SK-N-SH (cell line): ENCODE results near the gene PSAP. TPM values are rescaled to one million over a fixed set of nuclear protein-coding genes. Genes with fewer than 3 reads are reported as not detected.

Experiments used
- CTCF ChIA-PET: fragments of 300-600, 350-600 bp; formaldehyde crosslinking; extraction: SDS; loops from one replicate; lab custom pipeline; 2021; lab: Yijun Ruan, JAX
- POLR2A ChIA-PET: fragments of 350-600 bp; sonication (Branson Sonifier 250); formaldehyde crosslinking; extraction: SDS; loops from one replicate; lab custom pipeline; 2020; ENCODE audit warnings: antibody characterized with exemption, inconsistent platforms; lab: Yijun Ruan, JAX
- DNase-seq: peaks from one replicate; pipeline ENCODE4 v3.0.0; 2012
- H2AFZ ChIP-seq: fragments of 200-600 bp; sonication (generic); 2 replicates; pipeline ENCODE4 v1.8.1; 2016; ENCODE audit warnings: antibody characterized with exemption, mild to moderate bottlenecking, low read depth
- H3F3A ChIP-seq: fragments of 200-600 bp; sonication (generic); replicated peaks from 2 replicates; pipeline ENCODE3; 2016; ENCODE audit warnings: antibody characterized with exemption, mild to moderate bottlenecking; ENCODE audit not compliant: insufficient read depth
- H3K27ac ChIP-seq, 2 experiments: fragments of 200-500 bp in 1 of 2; fragments of 200-600 bp in 1 of 2; sonication (Bioruptor generic) in 1 of 2; sonication (generic), shearing (Covaris generic) in 1 of 2; 2 replicates each; pipeline versions ENCODE4 v1.5.1 to v1.6.1; 2014 to 2016; ENCODE audit warnings: low read depth in 2 of 2, inconsistent platforms in 1 of 2, low read length in 1 of 2, mild to moderate bottlenecking in 1 of 2, mixed read lengths in 1 of 2
- H3K27me3 ChIP-seq: fragments of 200-600 bp; sonication (generic), shearing (Covaris generic); 2 replicates; pipeline ENCODE4 v1.6.1; 2016; ENCODE audit warnings: mixed run types; ENCODE audit not compliant: insufficient read depth
- H3K36me3 ChIP-seq, 2 experiments: fragments of 200-500 bp in 1 of 2; fragments of 200-600 bp in 1 of 2; sonication (Bioruptor generic) in 1 of 2; sonication (generic) in 1 of 2; replicated peaks in 1 of 2; 2 replicates each; pipeline versions ENCODE3 to v1.5.1; 2014 to 2016; ENCODE audit warnings: low read length in 1 of 2, mild to moderate bottlenecking in 1 of 2; ENCODE audit not compliant: insufficient read depth in 2 of 2, control insufficient read depth in 1 of 2
- H3K4me1 ChIP-seq, 2 experiments: fragments of 200-500 bp in 1 of 2; fragments of 200-600 bp in 1 of 2; sonication (Bioruptor generic) in 1 of 2; sonication (generic), shearing (Covaris generic) in 1 of 2; 2 replicates each; pipeline versions ENCODE4 v1.5.1 to v1.6.1; 2014 to 2016; ENCODE audit warnings: low read depth in 1 of 2, low read length in 1 of 2, mixed run types in 1 of 2; ENCODE audit not compliant: insufficient read depth in 2 of 2, control insufficient read depth in 1 of 2
- H3K4me2 ChIP-seq: fragments of 200-600 bp; sonication (generic), shearing (Covaris generic); 2 replicates; pipeline ENCODE4 v1.6.1; 2017; ENCODE audit warnings: mixed run types
- H3K4me3 ChIP-seq, 2 experiments: fragments of 200-500 bp in 1 of 2; fragments of 200-600 bp in 1 of 2; sonication (Bioruptor generic) in 1 of 2; sonication (generic), shearing (Covaris generic) in 1 of 2; 2 replicates each; pipeline versions ENCODE4 v1.5.1 to v1.8.1; 2014 to 2016; ENCODE audit warnings: low read depth in 2 of 2, inconsistent platforms in 1 of 2, low read length in 1 of 2, mild to moderate bottlenecking in 1 of 2, mixed read lengths in 1 of 2, moderate library complexity in 1 of 2
- H3K79me2 ChIP-seq: fragments of 200-600 bp; sonication (generic); 2 replicates; pipeline ENCODE4 v1.8.1; 2017; ENCODE audit warnings: mild to moderate bottlenecking; ENCODE audit not compliant: insufficient read depth
- H3K9ac ChIP-seq: fragments of 200-600 bp; sonication (generic); 2 replicates; pipeline ENCODE4 v1.6.1; 2017; ENCODE audit warnings: mixed run types
- H3K9me2 ChIP-seq: fragments of 200-600 bp; sonication (generic); 2 replicates; pipeline ENCODE4 v1.6.1; 2017; ENCODE audit warnings: mixed run types
- H3K9me3 ChIP-seq: fragments of 200-600 bp; sonication (generic); 2 replicates; pipeline ENCODE4 v1.6.1; 2017; ENCODE audit warnings: mixed run types, mild to moderate bottlenecking, moderate library complexity
- H4K20me1 ChIP-seq: fragments of 200-600 bp; sonication (generic); 2 replicates; pipeline ENCODE4 v1.6.1; 2017; ENCODE audit warnings: mild to moderate bottlenecking, mixed run types; ENCODE audit not compliant: insufficient read depth
- CHD2 ChIP-seq: fragments of 150-350 bp; IDR thresholded peaks from 2 replicates; pipeline ENCODE4 v1.6.1; 2018; ENCODE audit warnings: low read length; ENCODE audit not compliant: partially characterized antibody
- EP300 ChIP-seq, 2 experiments: IDR thresholded peaks; 2 replicates each; pipeline versions ENCODE4 v1.4.0 to v1.6.1; 2012; ENCODE audit warnings: borderline replicate concordance in 1 of 2, low read depth in 1 of 2, low read length in 1 of 2
- EZH2phosphoT487 ChIP-seq: fragments of 200-600 bp; sonication (generic); IDR thresholded peaks from 2 replicates; pipeline ENCODE4 v1.6.1; 2017; ENCODE audit warnings: low read depth, mixed run types, mild to moderate bottlenecking, antibody characterized with exemption, moderate library complexity, borderline replicate concordance
- GABPA ChIP-seq: IDR thresholded peaks from 2 replicates; pipeline ENCODE4 v1.4.0; 2012; ENCODE audit warnings: low read depth, mild to moderate bottlenecking
- IRF3 ChIP-seq: fragments of 150-350 bp; IDR thresholded peaks from 2 replicates; pipeline ENCODE4 v1.6.1; 2016; ENCODE audit warnings: mild to moderate bottlenecking, low read depth, low read length
- JUND ChIP-seq: IDR thresholded peaks from 2 replicates; pipeline ENCODE4 v1.4.0; 2012
- MEF2A ChIP-seq: IDR thresholded peaks from 2 replicates; pipeline ENCODE4 v1.4.0; 2012; ENCODE audit warnings: low read depth, borderline replicate concordance
- MXI1 ChIP-seq: IDR thresholded peaks from 2 replicates; pipeline ENCODE4 v1.6.1; 2012; ENCODE audit warnings: mild to moderate bottlenecking, low read depth, low read length, improper control_type of control experiment
- NFIC ChIP-seq: IDR thresholded peaks from 2 replicates; pipeline ENCODE4 v1.4.0; 2012; ENCODE audit warnings: borderline replicate concordance
- PBX3 ChIP-seq: IDR thresholded peaks from 2 replicates; pipeline ENCODE4; 2012
- POLR2AphosphoS5 ChIP-seq: IDR thresholded peaks from 2 replicates; pipeline ENCODE4 v1.6.1; 2012; ENCODE audit warnings: low read depth, low read length
- RAD21 ChIP-seq: IDR thresholded peaks from 2 replicates; pipeline ENCODE4 v1.6.1; 2012; ENCODE audit warnings: mild to moderate bottlenecking, low read length
- RCOR1 ChIP-seq: fragments of 150-350 bp; IDR thresholded peaks from 2 replicates; pipeline ENCODE4 v1.6.1; 2017; ENCODE audit warnings: antibody characterized with exemption, low read length
- REST ChIP-seq: IDR thresholded peaks from 2 replicates; pipeline ENCODE4 v1.6.1; 2012; ENCODE audit warnings: mild to moderate bottlenecking, low read depth, low read length, moderate library complexity
- RXRA ChIP-seq: IDR thresholded peaks from 2 replicates; pipeline ENCODE4 v1.4.0; 2012; ENCODE audit warnings: low read depth, mild to moderate bottlenecking, borderline replicate concordance
- TAF1 ChIP-seq: IDR thresholded peaks from 2 replicates; pipeline ENCODE4 v1.6.1; 2012; ENCODE audit warnings: low read depth, mild to moderate bottlenecking, low read length, moderate library complexity, borderline replicate concordance
- USF1 ChIP-seq: IDR thresholded peaks from 2 replicates; pipeline ENCODE4 v1.4.0; 2012; ENCODE audit warnings: low read depth, borderline replicate concordance
- YY1 ChIP-seq: IDR thresholded peaks from 2 replicates; pipeline ENCODE4 v1.4.0; 2012; ENCODE audit warnings: low read depth, mild to moderate bottlenecking
- WGBS: methylation state at CpG from one replicate; pipeline ENCODE4 v1.1.6; 2017; ENCODE audit warnings: low lambda C conversion rate; 5-methylcytosine and 5-hydroxymethylcytosine counted together
- polyA plus RNA-seq, 3 experiments: library from polyadenylated mRNA; depleted of rRNA; stranded (reverse); fragments of >200 nt; gene quantifications; 2 replicates each; pipeline ENCODE4 v1.2.3, GENCODE V29; 2012

PSAP gene
- polyA plus RNA-seq, 1 of the 3 experiments (the other 2 are of a cell fraction), result 1,647 TPM

- WGBS, result 84% methylated on average over 10 of the region's 12 CpGs
- CTCF ChIA-PET, result interaction anchor here (1.3 to 5.7 kb wide), 2 partner anchors 80 to 420 kb away, joined by 4 to 40 read pairs; partner anchors contain the start of gene CDH23
- H3K9ac ChIP-seq, result no peak overlapping the region
- no peak for DNase-seq
- no peaks in the 10 kb centered on the region; a peak in 1 of 4 replicates for H3K4me1 ChIP-seq
- H3K9me3 ChIP-seq, result no peaks in the 10 kb centered on the region
- H4K20me1 ChIP-seq, result 0 out of 2 replicates have a peak, but pooled peaks cover 6% of the 10 kb centered on the region
- H3K36me3 ChIP-seq, result peaks cover 19 to 66% of the 10 kb centered on the region in 2 experiments
- H3K9me2 ChIP-seq, result no peaks in the 10 kb centered on the region
- TF ChIP-seq RAD21 (no peak), POLR2AphosphoS5 (no peak), IRF3 (no peak), USF1 (no peak), MEF2A (no peak), NFIC (no peak), GABPA (no peak), REST (no peak), EZH2phosphoT487 (no peak), MXI1 (no peak), EP300 (IDR thresholded peaks at IDR 0.05; ENCODE audit: borderline replicate concordance in 1 of 2, low read depth in 1 of 2, low read length in 1 of 2) (no peak), RCOR1 (no peak), PBX3 (no peak), JUND (no peak), TAF1 (no peak), YY1 (no peak), CHD2 (no peak), RXRA (no peak)
- no peak overlapping the region for H2AFZ ChIP-seq
- no peaks in the 10 kb centered on the region for H3F3A ChIP-seq
- POLR2A ChIA-PET, result no interaction called here
- no peaks in the 10 kb centered on the region for H3K27me3 ChIP-seq
- no peaks in the 10 kb centered on the region for H3K79me2 ChIP-seq
- no peak overlapping the region; a peak in 1 of 4 replicates for H3K27ac ChIP-seq
- no peak overlapping the region for H3K4me3 ChIP-seq
- H3K4me2 ChIP-seq, result no peak overlapping the region
Measured at GRCh38 chr10:71816421-71816851, 34.6 kb downstream of the PSAP start.
